ENCODE data around the gene LRRC34. TPM values are rescaled to one million over a fixed set of nuclear protein-coding genes. Genes with fewer than 3 reads are reported as not detected.

Gene LRRC34
- total and polyA plus RNA-seq, 12 donors, result 0.66 to 4.4 (median 1.6) TPM

- intact Hi-C loops (cut with DNase I), result no loop called here
- Histone ChIP-seq H3K4me1 (peaks cover 0 to 4% (median 0%) of the 10 kb centered on the region in 9 donors), H3K4me3 (no peak overlapping the region), H3K27me3 (peaks cover 0 to 15% (median 0%) of the 10 kb centered on the region in 7 donors), H3K27ac (no peak overlapping the region), H3K36me3 (no peaks in the 10 kb centered on the region), H3K9me3 (peaks cover 0 to 9% (median 0%) of the 10 kb centered on the region in 11 donors)
- 91 to 95% methylated on average over 11 of the region's 11 CpGs for WGBS, 2 donors
- ATAC-seq (no peak), DNase-seq (no peak)
- no peak for TF ChIP-seq CTCF (IDR thresholded peaks at IDR 0.05)
These were observed 33.9 kb upstream of the LRRC34 start for GRCh38 chr3:169846458-169847193.

- intact Hi-C loops (cut with DNase I), result no loop called here
- H3K27me3 ChIP-seq, result peaks cover 0 to 7% (median 0%) of the 10 kb centered on the region in 7 donors
- no peak overlapping the region for H3K4me3 ChIP-seq
- H3K9me3 ChIP-seq, result peaks cover 0 to 9% (median 0%) of the 10 kb centered on the region in 11 donors
- no peak overlapping the region for H3K27ac ChIP-seq
- no peak for TF ChIP-seq CTCF (IDR thresholded peaks at IDR 0.05)
- 60% methylated on average over 3 of the region's 3 CpGs for WGBS, 2 donors
- no peaks in the 10 kb centered on the region for H3K36me3 ChIP-seq
- peaks cover 0 to 4% (median 0%) of the 10 kb centered on the region in 9 donors for H3K4me1 ChIP-seq
- ATAC-seq, result no peak
- DNase-seq, result no peak
These were observed 30.3 kb upstream of the LRRC34 start for GRCh38 chr3:169842960-169843359.

GRCh38 chr3:169841171-169841570 is 28.5 kb upstream of the LRRC34 start:
- no peak overlapping the region for H3K27ac ChIP-seq
- intact Hi-C loops (cut with DNase I), result no loop called here
- peaks cover 0 to 3% (median 0%) of the 10 kb centered on the region in 7 donors for H3K27me3 ChIP-seq
- H3K36me3 ChIP-seq, result no peaks in the 10 kb centered on the region
- no peak overlapping the region for H3K4me3 ChIP-seq
- DNase-seq, result no peak
- WGBS, 2 donors, result 46 to 52% methylated on average over 4 of the region's 4 CpGs
- no peaks in the 10 kb centered on the region for H3K4me1 ChIP-seq
- peaks cover 0 to 9% (median 0%) of the 10 kb centered on the region in 11 donors for H3K9me3 ChIP-seq
- no peak for TF ChIP-seq CTCF (IDR thresholded peaks at IDR 0.05)
- no peak for ATAC-seq

- Histone ChIP-seq H3K4me1 (no peaks in the 10 kb centered on the region), H3K27ac (no peak overlapping the region), H3K27me3 (no peaks in the 10 kb centered on the region), H3K9me3 (peaks cover 0 to 5% (median 0%) of the 10 kb centered on the region in 11 donors), H3K36me3 (no peaks in the 10 kb centered on the region), H3K4me3 (no peak overlapping the region)
- no peak for DNase-seq
- no peak for TF ChIP-seq CTCF (IDR thresholded peaks at IDR 0.05)
- ATAC-seq, result no peak
- WGBS, 2 donors, result 90 to 97% methylated on average over 1 of the region's 1 CpG
- intact Hi-C loops (cut with DNase I), result no loop called here
These were observed 25.9 kb upstream of the LRRC34 start for GRCh38 chr3:169838511-169839030.

All from heart right ventricle (tissue), 16 donors.